Measurements from ENCODE around the gene RIN3.

Gene RIN3

DNA sequence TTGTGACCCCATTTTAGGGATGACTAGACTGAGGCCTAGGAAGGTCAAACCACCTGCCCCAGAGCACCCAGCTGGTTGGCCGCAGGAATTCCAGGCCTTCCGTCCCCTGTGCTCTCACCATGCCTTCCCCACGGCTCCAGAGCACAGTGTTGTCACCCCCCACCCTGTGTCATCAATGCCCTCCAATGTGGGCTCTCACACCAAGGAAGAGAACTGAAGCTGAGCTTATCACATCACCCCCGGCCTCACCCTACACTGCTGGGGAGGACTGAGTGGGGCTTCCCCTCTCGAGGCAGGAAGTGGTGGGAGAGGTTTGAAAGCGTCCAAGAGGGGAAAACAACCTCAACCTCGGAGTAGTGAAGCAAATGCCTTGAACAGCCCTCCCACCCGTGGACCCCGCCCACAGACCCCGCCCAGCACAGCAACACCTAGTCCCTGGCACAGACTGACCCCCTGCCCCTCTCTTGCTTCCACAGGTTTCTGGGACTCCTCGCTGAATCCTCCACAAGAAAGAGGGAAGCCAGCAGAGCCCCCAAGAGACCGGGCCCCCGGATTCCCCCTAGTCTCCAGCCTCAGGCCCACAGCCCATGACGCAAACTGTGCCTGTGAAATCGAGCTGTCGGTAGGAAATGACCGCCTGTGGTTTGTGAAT lies 137.7 kb downstream of the RIN3 start:
- TF ChIP-seq ZFX (IDR thresholded peaks at IDR 0.05; ENCODE audit: borderline replicate concordance), result no peak
- TF ChIP-seq, protein P1, sequence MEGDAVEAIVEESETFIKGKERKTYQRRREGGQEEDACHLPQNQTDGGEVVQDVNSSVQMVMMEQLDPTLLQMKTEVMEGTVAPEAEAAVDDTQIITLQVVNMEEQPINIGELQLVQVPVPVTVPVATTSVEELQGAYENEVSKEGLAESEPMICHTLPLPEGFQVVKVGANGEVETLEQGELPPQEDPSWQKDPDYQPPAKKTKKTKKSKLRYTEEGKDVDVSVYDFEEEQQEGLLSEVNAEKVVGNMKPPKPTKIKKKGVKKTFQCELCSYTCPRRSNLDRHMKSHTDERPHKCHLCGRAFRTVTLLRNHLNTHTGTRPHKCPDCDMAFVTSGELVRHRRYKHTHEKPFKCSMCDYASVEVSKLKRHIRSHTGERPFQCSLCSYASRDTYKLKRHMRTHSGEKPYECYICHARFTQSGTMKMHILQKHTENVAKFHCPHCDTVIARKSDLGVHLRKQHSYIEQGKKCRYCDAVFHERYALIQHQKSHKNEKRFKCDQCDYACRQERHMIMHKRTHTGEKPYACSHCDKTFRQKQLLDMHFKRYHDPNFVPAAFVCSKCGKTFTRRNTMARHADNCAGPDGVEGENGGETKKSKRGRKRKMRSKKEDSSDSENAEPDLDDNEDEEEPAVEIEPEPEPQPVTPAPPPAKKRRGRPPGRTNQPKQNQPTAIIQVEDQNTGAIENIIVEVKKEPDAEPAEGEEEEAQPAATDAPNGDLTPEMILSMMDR (IDR thresholded peaks at IDR 0.05), result no peak
- no peak overlapping the region for H3K27ac ChIP-seq

DNA sequence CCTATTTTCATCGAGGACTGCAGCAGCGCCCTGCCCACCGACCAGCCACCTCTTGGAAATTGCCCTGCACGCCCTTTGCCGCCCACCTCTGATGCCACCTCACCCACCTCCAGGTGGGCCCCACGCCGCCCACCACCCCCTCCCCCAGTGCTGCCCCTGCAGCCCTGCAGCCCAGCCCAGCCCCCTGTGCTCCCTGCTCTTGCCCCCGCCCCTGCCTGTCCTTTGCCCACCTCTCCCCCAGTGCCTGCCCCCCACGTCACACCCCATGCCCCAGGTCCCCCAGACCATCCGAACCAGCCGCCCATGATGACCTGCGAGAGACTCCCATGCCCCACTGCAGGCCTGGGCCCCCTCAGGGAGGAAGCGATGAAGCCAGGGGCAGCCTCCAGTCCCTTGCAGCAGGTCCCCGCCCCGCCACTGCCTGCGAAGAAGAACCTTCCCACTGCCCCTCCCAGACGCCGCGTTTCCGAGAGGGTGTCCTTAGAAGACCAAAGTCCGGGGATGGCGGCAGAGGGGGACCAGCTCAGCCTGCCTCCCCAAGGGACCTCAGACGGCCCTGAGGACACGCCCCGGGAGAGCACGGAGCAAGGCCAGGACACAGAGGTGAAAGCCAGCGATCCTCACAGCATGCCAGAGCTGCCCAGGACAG lies 138.3 kb downstream of the RIN3 start:
- TF ChIP-seq ZFX (IDR thresholded peaks at IDR 0.05; ENCODE audit: borderline replicate concordance), result no peak
- TF ChIP-seq, protein P1 (IDR thresholded peaks at IDR 0.05), result no peak

DNA sequence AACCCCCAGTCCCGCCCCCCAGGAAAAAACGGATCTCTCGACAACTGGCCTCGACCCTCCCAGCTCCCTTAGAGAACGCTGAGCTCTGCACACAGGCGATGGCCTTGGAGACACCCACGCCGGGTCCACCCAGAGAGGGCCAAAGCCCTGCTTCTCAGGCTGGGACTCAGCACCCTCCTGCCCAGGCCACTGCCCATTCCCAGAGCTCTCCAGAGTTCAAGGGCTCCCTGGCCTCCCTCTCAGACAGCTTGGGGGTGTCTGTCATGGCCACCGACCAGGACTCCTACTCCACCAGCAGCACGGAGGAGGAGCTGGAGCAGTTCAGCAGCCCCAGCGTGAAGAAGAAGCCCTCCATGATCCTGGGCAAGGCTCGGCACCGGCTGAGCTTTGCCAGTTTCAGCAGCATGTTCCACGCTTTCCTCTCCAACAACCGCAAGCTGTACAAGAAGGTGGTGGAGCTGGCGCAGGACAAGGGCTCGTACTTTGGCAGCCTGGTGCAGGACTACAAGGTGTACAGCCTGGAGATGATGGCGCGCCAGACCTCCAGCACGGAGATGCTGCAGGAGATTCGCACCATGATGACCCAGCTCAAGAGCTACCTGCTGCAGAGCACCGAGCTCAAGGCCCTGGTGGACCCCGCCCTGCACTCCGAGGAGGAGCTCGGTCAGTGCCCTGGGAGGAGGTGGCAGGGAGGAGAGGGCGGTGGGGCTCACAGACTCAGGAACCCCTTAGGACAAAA lies 139.0 kb downstream of the RIN3 start:
- TF ChIP-seq, protein P1 (IDR thresholded peaks at IDR 0.05), result no peak
- TF ChIP-seq ZFX (IDR thresholded peaks at IDR 0.05; ENCODE audit: borderline replicate concordance), result no peak

More for the DNA sequence above, 138.3 kb downstream of the RIN3 start:
- H3K27ac ChIP-seq, result no peak overlapping the region

DNA sequence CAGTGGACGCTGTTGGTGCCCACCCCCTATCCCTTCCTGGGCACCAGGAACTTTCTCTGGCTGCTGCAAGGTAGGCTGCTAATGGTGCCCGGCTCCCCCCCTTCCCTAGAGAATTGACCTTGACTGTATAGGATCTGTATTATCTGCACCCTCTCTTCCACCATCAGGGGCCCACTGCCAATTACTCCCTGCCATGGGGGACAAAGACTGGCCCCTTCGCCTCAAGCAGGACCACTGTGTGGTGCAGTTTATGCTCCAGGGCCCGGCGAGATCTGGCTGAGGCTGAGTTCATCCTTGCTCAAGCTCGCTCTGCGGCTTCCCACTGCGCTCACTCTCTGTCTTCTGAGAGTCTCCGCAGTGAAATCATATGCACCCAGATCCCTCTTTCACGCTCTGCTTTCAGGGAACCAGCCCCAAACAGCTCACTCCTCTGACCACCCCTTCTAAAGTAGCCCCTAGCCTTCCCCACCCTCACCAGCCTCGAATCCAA lies 139.6 kb downstream of the RIN3 start:
- TF ChIP-seq, protein P1 (IDR thresholded peaks at IDR 0.05), result no peak
- TF ChIP-seq ZFX (IDR thresholded peaks at IDR 0.05; ENCODE audit: borderline replicate concordance), result no peak
- no peak overlapping the region for H3K27ac ChIP-seq

More for the DNA sequence above, 139.0 kb downstream of the RIN3 start:
- H3K27ac ChIP-seq, result no peak overlapping the region

DNA sequence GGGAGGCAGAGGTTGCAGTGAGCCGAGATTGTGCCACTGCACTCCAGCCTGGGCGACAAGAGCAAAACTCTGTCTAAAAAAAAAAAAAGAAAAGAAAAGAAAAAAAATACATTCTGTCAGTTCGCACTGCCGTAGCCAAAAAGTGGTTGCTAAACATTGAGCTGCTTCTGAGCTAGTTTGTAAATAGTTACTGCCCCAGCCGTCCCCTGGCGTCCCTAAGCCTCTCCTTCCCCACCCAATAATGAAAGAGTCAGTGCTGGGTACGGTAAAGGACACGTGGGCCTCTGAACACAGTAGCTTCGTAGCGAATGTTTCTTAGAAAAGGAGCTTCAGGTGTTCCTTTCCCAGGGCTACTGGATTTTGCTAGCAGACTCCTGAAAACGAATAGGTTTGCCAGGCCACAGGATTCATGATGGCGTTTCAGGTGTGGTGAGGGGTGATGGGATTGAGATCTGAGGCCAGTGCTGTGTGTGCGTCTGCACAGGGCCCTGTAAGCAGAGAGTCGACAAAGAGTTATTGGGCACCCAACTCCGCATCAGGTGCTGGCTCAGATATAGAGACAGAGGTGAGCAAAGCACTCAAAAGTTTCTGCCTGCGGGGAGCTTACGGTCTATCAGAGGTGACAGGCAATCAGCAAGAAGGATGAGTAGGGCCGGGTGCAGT lies 140.8 kb downstream of the RIN3 start:
- H3K27ac ChIP-seq, result no peak overlapping the region
- TF ChIP-seq, protein P1 (IDR thresholded peaks at IDR 0.05), result no peak
- TF ChIP-seq ZFX (IDR thresholded peaks at IDR 0.05; ENCODE audit: borderline replicate concordance), result no peak

DNA sequence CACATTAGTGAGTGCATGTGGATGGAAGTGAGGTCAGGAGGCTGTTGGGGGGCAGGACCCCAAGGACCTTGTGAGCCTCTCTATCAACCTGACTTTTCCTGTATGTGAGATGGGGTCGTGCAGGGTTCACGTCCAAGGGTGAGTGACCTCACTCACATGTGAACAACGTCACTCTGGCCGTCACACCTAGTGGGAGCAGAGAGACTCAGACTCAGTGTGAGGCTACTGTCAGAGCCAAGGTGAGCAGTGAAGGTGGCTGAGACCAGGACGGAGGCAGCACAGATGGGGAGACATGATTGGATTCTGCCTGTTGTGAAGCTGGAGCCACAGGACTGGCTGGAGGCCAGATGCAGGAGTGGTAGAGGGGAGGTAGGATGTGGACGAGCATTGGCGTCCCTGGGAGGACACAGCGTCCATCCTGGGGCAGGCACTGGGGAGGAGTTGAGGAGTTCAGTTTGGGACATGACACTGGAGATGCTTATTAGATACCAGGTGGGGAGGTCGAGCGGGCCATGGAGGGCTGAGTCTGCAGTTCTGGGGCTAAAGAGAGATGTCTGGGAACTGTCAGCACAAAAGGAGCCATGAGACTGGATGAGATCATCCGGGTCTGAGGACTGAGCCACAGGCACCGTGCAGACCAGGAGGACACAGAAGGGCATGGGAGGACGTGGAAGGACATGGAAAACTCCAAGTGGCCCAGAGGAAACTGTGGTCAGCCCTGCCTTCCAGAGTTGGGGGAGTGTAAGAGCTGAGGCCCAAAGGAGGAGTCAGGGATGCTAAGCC lies 142.0 kb downstream of the RIN3 start:
- TF ChIP-seq ZFX (IDR thresholded peaks at IDR 0.05; ENCODE audit: borderline replicate concordance), result no peak
- TF ChIP-seq, protein P1 (IDR thresholded peaks at IDR 0.05), result no peak
- no peak overlapping the region for H3K27ac ChIP-seq
